Hematopoietic multipotent progenitor cell treated with erythropoietin and hydrocortisone succinate and interleukin-3 and kit ligand, for 8 days (in vitro differentiated cells): ENCODE results near the gene MXRA8.

Experiments used
- DNase-seq: peaks from one replicate; pipeline ENCODE4 v3.0.0-alpha.2; 2015

Gene MXRA8

GRCh38 chr1:1306070-1306660, 52.2 kb downstream of the MXRA8 start:
- peak; percentile 45 for DNase-seq

- DNase-seq = peak; percentile 86
These were observed 52.9 kb downstream of the MXRA8 start for GRCh38 chr1:1305300-1306069.

DNA sequence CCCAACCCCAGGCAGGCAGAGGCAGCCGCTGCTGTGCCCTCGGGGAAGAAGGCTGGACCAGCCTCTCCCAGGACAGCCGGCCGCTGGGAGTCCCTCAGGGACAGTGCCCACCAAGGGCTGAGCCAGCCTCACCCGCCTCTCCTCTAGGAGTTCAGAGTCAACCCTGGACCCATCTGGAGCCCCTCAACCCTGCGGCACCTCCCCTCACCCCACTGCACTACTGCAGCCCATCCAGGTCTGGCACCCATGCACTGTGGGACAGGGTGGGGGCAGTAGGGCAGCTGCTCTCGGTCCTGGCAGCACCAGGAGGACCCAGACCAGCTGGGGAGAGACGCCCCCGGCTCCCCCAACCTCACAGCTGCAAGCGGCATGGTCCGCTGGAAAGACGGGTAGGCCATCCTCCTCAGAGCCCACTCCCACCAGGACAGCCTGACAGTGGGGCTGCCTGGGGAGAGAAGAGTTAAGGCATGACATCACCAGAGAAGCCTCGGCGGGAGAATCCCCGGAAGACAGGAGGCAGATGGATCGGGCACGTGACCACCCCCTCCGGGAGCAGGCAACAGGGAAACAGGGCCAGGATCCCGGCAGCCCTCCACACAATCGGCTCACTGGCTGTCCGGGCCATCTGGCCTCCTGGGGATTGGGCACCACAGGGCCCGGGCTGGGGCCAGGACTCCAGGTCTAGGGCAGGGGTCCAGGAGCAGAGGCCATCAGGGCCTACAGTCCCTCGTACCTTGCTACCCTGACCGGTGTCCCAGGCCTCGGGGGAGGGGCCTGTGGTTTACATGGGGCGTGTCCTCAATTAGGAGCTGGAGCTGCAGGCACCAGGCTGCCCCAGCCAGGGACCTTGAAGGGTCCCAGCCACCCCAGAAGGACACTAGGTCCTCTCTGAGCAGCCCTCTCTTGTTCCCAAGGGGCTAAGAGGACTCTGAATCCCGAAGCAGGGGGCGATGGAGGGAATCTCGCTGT, 53.7 kb downstream of the MXRA8 start:
- peak; percentile 39 for DNase-seq

- no peak for DNase-seq
These were observed 54.6 kb downstream of the MXRA8 start for GRCh38 chr1:1303736-1304135.

DNA sequence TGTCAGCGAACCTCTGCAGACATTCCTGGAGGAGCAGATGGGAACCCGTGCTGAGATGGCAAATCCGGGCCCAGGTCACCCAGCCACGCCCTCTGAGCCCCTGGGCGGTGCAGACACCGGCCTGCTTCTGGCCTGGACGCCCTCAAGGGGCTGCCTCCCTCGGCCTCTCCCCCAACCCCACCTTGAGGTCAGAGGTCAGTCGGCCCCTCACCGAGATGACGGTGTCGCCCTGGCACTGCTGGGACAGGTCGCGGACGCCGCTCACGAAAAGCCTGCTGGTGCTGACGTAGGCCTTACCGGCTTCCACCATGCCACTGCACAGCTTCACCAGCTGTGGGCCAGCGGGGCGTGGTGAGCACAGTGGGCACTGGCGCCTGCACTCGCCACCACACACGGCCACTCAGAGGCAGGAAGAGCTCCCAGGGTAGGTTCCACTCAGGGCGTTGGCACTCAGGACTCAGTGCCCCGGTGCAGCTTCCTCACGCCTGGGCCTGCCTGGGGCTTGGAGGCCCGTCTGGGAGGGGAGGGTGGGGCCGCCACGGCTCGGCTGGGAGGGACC, 55.3 kb downstream of the MXRA8 start:
- no peak for DNase-seq
